ENCODE data around the gene NELFA. TPM values are rescaled to one million over a fixed set of nuclear protein-coding genes. Genes with fewer than 3 reads are reported as not detected.

NELFA gene
- total RNA-seq, 4 donors from 2014 or later, result 2.4 to 38.8 (median 18.8) TPM

GRCh38 chr4:2049381-2049780 is 40.6 kb upstream of the NELFA start:
- intact Hi-C loops (cut with DNase I; ENCODE audit: low total_unique reads), result no loop called here
- H3K4me3 ChIP-seq, result no peak overlapping the region
- DNase-seq, result no peak
- H3K4me1 ChIP-seq, result no peaks in the 10 kb centered on the region
- no peaks in the 10 kb centered on the region for H3K27me3 ChIP-seq
- H3K36me3 ChIP-seq, result no peaks in the 10 kb centered on the region
- TF ChIP-seq CTCF (IDR thresholded peaks at IDR 0.05), result no peak
- TF ChIP-seq POLR2A (IDR thresholded peaks at IDR 0.05), result no peak
- no peaks in the 10 kb centered on the region for H3K9me3 ChIP-seq
- no peak overlapping the region for H3K27ac ChIP-seq

GRCh38 chr4:2048831-2049230 is 40.1 kb upstream of the NELFA start:
- Histone ChIP-seq H3K4me3 (no peak overlapping the region), H3K9me3 (no peaks in the 10 kb centered on the region), H3K27ac (no peak overlapping the region), H3K27me3 (no peaks in the 10 kb centered on the region), H3K4me1 (no peaks in the 10 kb centered on the region), H3K36me3 (no peaks in the 10 kb centered on the region)
- no peak for DNase-seq
- intact Hi-C loops (cut with DNase I; ENCODE audit: low total_unique reads), result no loop called here
- TF ChIP-seq CTCF (IDR thresholded peaks at IDR 0.05), result no peak

GRCh38 chr4:2047781-2048581 is 39.2 kb upstream of the NELFA start:
- Histone ChIP-seq H3K27ac (no peak overlapping the region), H3K27me3 (no peaks in the 10 kb centered on the region), H3K4me3 (no peak overlapping the region), H3K4me1 (no peaks in the 10 kb centered on the region), H3K9me3 (no peaks in the 10 kb centered on the region), H3K36me3 (no peaks in the 10 kb centered on the region)
- no peak for DNase-seq
- intact Hi-C loops (cut with DNase I; ENCODE audit: low total_unique reads), result no loop called here
- TF ChIP-seq CTCF (IDR thresholded peaks at IDR 0.05) (no peak), POLR2A (IDR thresholded peaks at IDR 0.05) (no peak)

GRCh38 chr4:2047031-2047660 is 38.4 kb upstream of the NELFA start:
- no peaks in the 10 kb centered on the region for H3K9me3 ChIP-seq
- no peak overlapping the region for H3K4me3 ChIP-seq
- H3K27ac ChIP-seq, result no peak overlapping the region
- H3K36me3 ChIP-seq, result no peaks in the 10 kb centered on the region
- no peak for TF ChIP-seq POLR2A (IDR thresholded peaks at IDR 0.05)
- TF ChIP-seq CTCF (IDR thresholded peaks at IDR 0.05), result no peak
- no peak for DNase-seq
- H3K4me1 ChIP-seq, result peaks cover 0 to 5% of the 10 kb centered on the region in 2 donors
- peaks cover 0 to 4% of the 10 kb centered on the region in 2 donors for H3K27me3 ChIP-seq
- intact Hi-C loops (cut with DNase I; ENCODE audit: low total_unique reads), result no loop called here
